Jurkat, Clone E6-1 (cell line): Measurements from ENCODE around the gene CENPP.

ENCODE experiments used
- DNase-seq: peaks from one replicate; pipeline ENCODE4 v3.0.0-alpha.2; 2011; ENCODE audit warnings: low read depth, low spot score
- H3K4me3 ChIP-seq: 2 replicates; pipeline ENCODE4 v1.5.1; 2011; ENCODE audit warnings: mild to moderate bottlenecking, low read length, control low read depth, moderate library complexity

CENPP gene

GRCh38 chr9:92638621-92639101, 312.9 kb downstream of the CENPP start:
- DNase-seq: no peak

GRCh38 chr9:92639124-92639523, 313.4 kb downstream of the CENPP start:
- DNase-seq: no peak
- H3K4me3 ChIP-seq: no peak overlapping the region

More at GRCh38 chr9:92638621-92639101, 312.9 kb downstream of the CENPP start:
- no peak overlapping the region for H3K4me3 ChIP-seq

GRCh38 chr9:92639791-92640271, 314.1 kb downstream of the CENPP start:
- no peak for DNase-seq
- H3K4me3 ChIP-seq: no peak overlapping the region

GRCh38 chr9:92640398-92641091, 314.8 kb downstream of the CENPP start:
- H3K4me3 ChIP-seq: no peak overlapping the region
- no peak for DNase-seq

- DNase-seq: no peak
These were observed 315.5 kb downstream of the CENPP start for GRCh38 chr9:92641092-92641809.

GRCh38 chr9:92642041-92642451, 316.3 kb downstream of the CENPP start:
- no peak overlapping the region for H3K4me3 ChIP-seq
- DNase-seq: no peak

More at GRCh38 chr9:92641092-92641809, 315.5 kb downstream of the CENPP start:
- H3K4me3 ChIP-seq: no peak overlapping the region

- DNase-seq: no peak
These were observed 316.8 kb downstream of the CENPP start for GRCh38 chr9:92642564-92642963.

GRCh38 chr9:92644278-92644677, 318.5 kb downstream of the CENPP start:
- DNase-seq: no peak
- H3K4me3 ChIP-seq: no peak overlapping the region

More at GRCh38 chr9:92642564-92642963, 316.8 kb downstream of the CENPP start:
- no peak overlapping the region for H3K4me3 ChIP-seq

GRCh38 chr9:92645041-92645440, 319.3 kb downstream of the CENPP start:
- DNase-seq: no peak
- H3K4me3 ChIP-seq: no peak overlapping the region

- H3K4me3 ChIP-seq: no peak overlapping the region
- DNase-seq: no peak
These were observed 322.1 kb downstream of the CENPP start for GRCh38 chr9:92647671-92648473.

GRCh38 chr9:92648474-92648971, 322.8 kb downstream of the CENPP start:
- DNase-seq: no peak
- no peak overlapping the region for H3K4me3 ChIP-seq

GRCh38 chr9:92649007-92649406, 323.3 kb downstream of the CENPP start:
- H3K4me3 ChIP-seq: no peak overlapping the region
- DNase-seq: no peak

GRCh38 chr9:92650296-92650695, 324.5 kb downstream of the CENPP start:
- DNase-seq: no peak
- H3K4me3 ChIP-seq: no peak overlapping the region

GRCh38 chr9:92650839-92651621, 325.3 kb downstream of the CENPP start:
- no peak for DNase-seq
- no peak overlapping the region for H3K4me3 ChIP-seq

- DNase-seq: no peak
- no peak overlapping the region for H3K4me3 ChIP-seq
These were observed 326.7 kb downstream of the CENPP start for GRCh38 chr9:92652461-92652860.

GRCh38 chr9:92654481-92655301, 328.9 kb downstream of the CENPP start:
- H3K4me3 ChIP-seq: no peak overlapping the region
- no peak for DNase-seq

- no peak for DNase-seq
- H3K4me3 ChIP-seq: no peak overlapping the region
These were observed 329.6 kb downstream of the CENPP start for GRCh38 chr9:92655366-92655765.
